Activated CD8-positive, alpha-beta T cell treated with anti-CD3 and anti-CD28 coated beads for 36 hours (primary cell): ENCODE measurements around the gene MSX2. TPM values are rescaled to one million over a fixed set of nuclear protein-coding genes. Genes with fewer than 3 reads are reported as not detected.

Experiments
- ATAC-seq: fragments of 200-7000 bp; cut with Tn5 transposase; one replicate; pipeline ENCODE4 v1.10.0; 2021; ENCODE audit warnings: mild to moderate bottlenecking, moderate library complexity
- CTCF ChIA-PET: fragments of 350-600 bp; sonication (Branson Sonifier 250); formaldehyde crosslinking; loops from one replicate; lab custom pipeline; 2021; ENCODE audit warnings: antibody characterized with exemption; lab: Charles Lee
- POLR2A ChIA-PET: fragments of 350-600 bp; sonication (Branson Sonifier 250); formaldehyde crosslinking; loops from one replicate; lab custom pipeline; 2021; ENCODE audit warnings: antibody characterized with exemption; lab: Charles Lee
- DNase-seq: peaks from one replicate; pipeline ENCODE4 v3.0.0-alpha.2; 2020
- H3K27ac Mint-ChIP-seq: one replicate; pipeline ENCODE4 v1.8.0; 2021; ENCODE audit warnings: mild to moderate bottlenecking, mixed read lengths
- H3K27me3 Mint-ChIP-seq: one replicate; pipeline ENCODE4 v1.8.0; 2021; ENCODE audit warnings: mixed read lengths
- H3K36me3 Mint-ChIP-seq: one replicate; pipeline ENCODE4 v1.8.0; 2021; ENCODE audit warnings: low read depth, mixed read lengths
- H3K4me1 Mint-ChIP-seq: one replicate; pipeline ENCODE4 v1.8.0; 2021; ENCODE audit warnings: low read depth, mixed read lengths
- H3K4me3 Mint-ChIP-seq: one replicate; pipeline ENCODE4 v1.8.0; 2021; ENCODE audit warnings: mild to moderate bottlenecking, moderate library complexity, mixed read lengths
- H3K9me3 Mint-ChIP-seq: one replicate; pipeline ENCODE4 v1.8.0; 2021; ENCODE audit warnings: mixed read lengths
- CTCF ChIP-seq: fragments of 200-600 bp; IDR thresholded peaks from one replicate; pipeline ENCODE4 v1.8.0; 2022; ENCODE audit warnings: antibody characterized with exemption, mild to moderate bottlenecking
- intact Hi-C: fragments of 100-400 bp; cut with micrococcal nuclease; formaldehyde crosslinking; loops from one replicate; pipeline ENCODE4 v1.10.0; 2022
- microRNA-seq: library from miRNA; unstranded; fragments of <30 nt; microRNA quantifications from one replicate; pipeline ENCODE4 v1.2.0, GENCODE V29; 2022; ENCODE audit warnings: borderline microRNAs expressed, borderline replicate concordance
- total RNA-seq, 2 experiments: library from RNA; stranded (reverse); gene quantifications; one replicate each; pipeline ENCODE4 v1.2.3, GENCODE V29; 2021

The MSX2 gene
- total RNA-seq, 2 experiments from 2014 or later, result not detected

GRCh38 chr5:174775081-174775480 lies 50.7 kb downstream of the MSX2 start:
- no peak overlapping the region for H3K27ac Mint-ChIP-seq
- peaks cover 9% of the 10 kb centered on the region for H3K27me3 Mint-ChIP-seq
- ATAC-seq (no peak), DNase-seq (no peak)
- intact Hi-C loops, result no loop called here
- no peak for TF ChIP-seq CTCF
- ChIA-PET POLR2A (no interaction called here), CTCF (interaction anchor here (0.8 kb wide), 1 partner anchor 19 kb away, joined by 3 read pairs; no protein-coding TSS in a partner anchor)
- peaks cover 2% of the 10 kb centered on the region for H3K9me3 Mint-ChIP-seq
- no peaks in the 10 kb centered on the region for H3K4me1 Mint-ChIP-seq
- H3K36me3 Mint-ChIP-seq, result no peaks in the 10 kb centered on the region
- no peak overlapping the region for H3K4me3 Mint-ChIP-seq

GRCh38 chr5:174777111-174777510 lies 52.7 kb downstream of the MSX2 start:
- ATAC-seq (no peak), DNase-seq (no peak)
- Mint-ChIP-seq H3K4me1 (no peaks in the 10 kb centered on the region), H3K27ac (no peak overlapping the region), H3K9me3 (peaks cover 6% of the 10 kb centered on the region), H3K36me3 (no peaks in the 10 kb centered on the region), H3K27me3 (peaks cover 5% of the 10 kb centered on the region), H3K4me3 (no peak overlapping the region)
- CTCF ChIA-PET, result interaction anchor here (1.2 to 1.9 kb wide), 2 partner anchors 15 to 18 kb away, joined by 3 to 4 read pairs; no protein-coding TSS in a partner anchor
- POLR2A ChIA-PET, result no interaction called here
- intact Hi-C loops, result no loop called here
- no peak for TF ChIP-seq CTCF

- peaks cover 6% of the 10 kb centered on the region for H3K9me3 Mint-ChIP-seq
- ATAC-seq, result no peak
- CTCF ChIA-PET, result interaction anchor here (1.2 to 1.9 kb wide), 2 partner anchors 15 to 18 kb away, joined by 3 to 4 read pairs; no protein-coding TSS in a partner anchor
- no peaks in the 10 kb centered on the region for H3K4me1 Mint-ChIP-seq
- no peak overlapping the region for H3K4me3 Mint-ChIP-seq
- H3K27ac Mint-ChIP-seq, result no peak overlapping the region
- intact Hi-C loops, result no loop called here
- no peaks in the 10 kb centered on the region for H3K36me3 Mint-ChIP-seq
- POLR2A ChIA-PET, result no interaction called here
- no peak for TF ChIP-seq CTCF
- DNase-seq, result no peak
- peaks cover 5% of the 10 kb centered on the region for H3K27me3 Mint-ChIP-seq
These were observed 53.2 kb downstream of the MSX2 start for GRCh38 chr5:174777583-174777982.

Small RNA genes within 50 kb of the gene (microRNA-seq; reads per million reads assigned to microRNA genes)
- not detected for gene MIR4634
